HepG2 (cell line): Measurements from ENCODE around the gene PLCG2. TPM values are rescaled to one million over a fixed set of nuclear protein-coding genes. Genes with fewer than 3 reads are reported as not detected.

ENCODE experiments used
- BRD4 ChIP-seq: sonication (generic); formaldehyde crosslinking; IDR thresholded peaks from 2 replicates; pipeline ENCODE4 v1.4.0; 2020; ENCODE audit warnings: missing genetic modification reagents
- FOXP4 ChIP-seq: sonication (generic); formaldehyde crosslinking; IDR thresholded peaks from 2 replicates; pipeline ENCODE4 v1.4.0; 2020; ENCODE audit warnings: missing genetic modification reagents
- GATAD2A ChIP-seq: IDR thresholded peaks from 2 replicates; pipeline ENCODE4 v1.6.1; 2016
- HBP1 ChIP-seq: IDR thresholded peaks from 2 replicates; pipeline ENCODE4 v1.6.1; 2016; ENCODE audit warnings: low read depth, control low read depth
- HMG20A ChIP-seq: IDR thresholded peaks from 2 replicates; pipeline ENCODE4 v1.6.1; 2016; ENCODE audit warnings: borderline replicate concordance
- KAT8 ChIP-seq: IDR thresholded peaks from 2 replicates; pipeline ENCODE4 v1.6.1; 2016; ENCODE audit warnings: missing genetic modification reagents, missing compliant biosample characterization
- KLF13 ChIP-seq: sonication (generic); formaldehyde crosslinking; IDR thresholded peaks from 2 replicates; pipeline ENCODE4 v1.4.0; 2020; ENCODE audit warnings: mild to moderate bottlenecking, missing genetic modification reagents
- MTF1 ChIP-seq: sonication (generic); formaldehyde crosslinking; IDR thresholded peaks from 2 replicates; pipeline ENCODE4 v1.5.0; 2020; ENCODE audit warnings: missing genetic modification reagents
- PRPF4 ChIP-seq: fragments of 200-400 bp; formaldehyde crosslinking; IDR thresholded peaks from 2 replicates; pipeline ENCODE4 v1.6.1; 2016; ENCODE audit warnings: low read length, low read depth; ENCODE audit not compliant: poor library complexity, severe bottlenecking
- RBFOX2 ChIP-seq: fragments of 200-400 bp; formaldehyde crosslinking; IDR thresholded peaks from 2 replicates; pipeline ENCODE4 v1.6.1; 2017; ENCODE audit warnings: low read depth, mild to moderate bottlenecking, low read length
- TFAP4 ChIP-seq: sonication (generic); IDR thresholded peaks from 2 replicates; pipeline ENCODE4 v1.6.1; 2016; ENCODE audit warnings: low read depth, borderline replicate concordance
- THAP11 ChIP-seq: IDR thresholded peaks from 2 replicates; pipeline ENCODE4 v1.6.1; 2016; ENCODE audit warnings: missing biosample characterization, missing genetic modification reagents
- TOE1 ChIP-seq: sonication (generic); formaldehyde crosslinking; IDR thresholded peaks from 2 replicates; pipeline ENCODE4 v1.4.0; 2020; ENCODE audit warnings: mild to moderate bottlenecking, missing genetic modification reagents
- YEATS2 ChIP-seq: sonication (generic); formaldehyde crosslinking; IDR thresholded peaks from 2 replicates; pipeline ENCODE4 v1.4.0; 2020; ENCODE audit warnings: missing genetic modification reagents, borderline replicate concordance
- YY1 ChIP-seq: IDR thresholded peaks from 2 replicates; pipeline ENCODE4 v1.6.1; 2011; ENCODE audit warnings: low read length, low read depth, moderate library complexity, mild to moderate bottlenecking; ENCODE audit not compliant: insufficient read depth, insufficient replicate concordance
- ZNF264 ChIP-seq: sonication (generic); formaldehyde crosslinking; IDR thresholded peaks from 2 replicates; pipeline ENCODE4 v1.4.0; 2020; ENCODE audit warnings: missing genetic modification reagents
- ZNF691 ChIP-seq: sonication (generic); formaldehyde crosslinking; IDR thresholded peaks from 2 replicates; pipeline ENCODE4 v1.4.0; 2020; ENCODE audit warnings: missing genetic modification reagents, low read depth, mild to moderate bottlenecking, borderline replicate concordance
- ZNF773 ChIP-seq: sonication (generic); formaldehyde crosslinking; IDR thresholded peaks from 2 replicates; pipeline ENCODE4 v1.4.0; 2020; ENCODE audit warnings: missing genetic modification reagents, borderline replicate concordance
- ZNF800 ChIP-seq: sonication (generic); formaldehyde crosslinking; IDR thresholded peaks from 2 replicates; pipeline ENCODE4 v1.4.0; 2020; ENCODE audit warnings: missing genetic modification reagents
- polyA plus RNA-seq, 8 experiments: library from polyadenylated mRNA; depleted of rRNA in 3 of 8; stranded (reverse) in 7 of 8; unstranded in 1 of 8; fragments of >200 nt; fragmentation: Illumina TruSeq in 4 of 8; extraction: Trizol in 4 of 8; gene quantifications; 2 replicates each; pipeline versions ENCODE4 v1.2.1 to v1.2.3, GENCODE V29; 2011 to 2016; ENCODE audit warnings: low read depth in 4 of 8, missing spikeins in 1 of 8, mixed read lengths in 1 of 8; ENCODE audit not compliant: insufficient read depth in 1 of 8
- total RNA-seq, 5 experiments: library from RNA; depleted of rRNA; stranded (reverse); fragments of >200 nt; fragmentation: Illumina TruSeq; extraction: Trizol; gene quantifications; 2 replicates each; pipeline ENCODE4 v1.2.3, GENCODE V29; 2016; ENCODE audit warnings: low read depth in 1 of 5

PLCG2 gene
- total and polyA plus RNA-seq, 2 of the 13 experiments (the other 11 are each of a cell fraction or from before 2014, with no cell fraction given) = 0.13 to 0.18 TPM

- 0 out of 2 replicates have a peak, but pooled peaks have one; percentile 16 for TF ChIP-seq FOXP4 (CRISPR knock-in tag)
- 0 out of 2 replicates have a peak, but pooled peaks have one; percentile 46 for TF ChIP-seq ZNF264
- TF ChIP-seq YEATS2 (CRISPR knock-in tag) = peak; percentile 69; the same call in 1 of the 2 replicates
- no peak for TF ChIP-seq KLF13 (CRISPR knock-in tag)
- TF ChIP-seq ZNF691 (CRISPR knock-in tag) = no peak
- peak; percentile 93 for TF ChIP-seq BRD4 (CRISPR knock-in tag)
- TF ChIP-seq THAP11 (CRISPR knock-in tag) = peak; percentile 100
- no peak for TF ChIP-seq MTF1
- TF ChIP-seq KAT8 (CRISPR knock-in tag) = peak; percentile 89
- TF ChIP-seq HBP1 (CRISPR knock-in tag) = 0 out of 2 replicates have a peak, but pooled peaks have one; percentile 36
- TF ChIP-seq TFAP4 = peak; percentile 71; the same call in 1 of the 2 replicates
- TF ChIP-seq TOE1 (CRISPR knock-in tag) = no peak
- peak; percentile 77 for TF ChIP-seq YY1
- peak; percentile 69; the same call in 1 of the 2 replicates for TF ChIP-seq ZNF773 (CRISPR knock-in tag)
- peak; percentile 23; the same call in 1 of the 2 replicates for TF ChIP-seq ZNF800 (CRISPR knock-in tag)
- no peak for TF ChIP-seq HMG20A
- no peak for TF ChIP-seq PRPF4
- TF ChIP-seq GATAD2A = peak; percentile 19; the same call in 1 of the 2 replicates
- TF ChIP-seq RBFOX2 = peak; percentile 59
These were observed 33.2 kb upstream of the PLCG2 start (continued) for GRCh38 chr16:81745704-81746558.
